A549 (cell line): ENCODE measurements around the gene RPL37A. TPM values are rescaled to one million over a fixed set of nuclear protein-coding genes. Genes with fewer than 3 reads are reported as not detected.

Experiments
- ATAC-seq, 2 experiments: fragments of 200-7000 bp in 1 of 2; fragments of >200 bp in 1 of 2; cut with Nextera tagmentation in 1 of 2; cut with Tn5 transposase in 1 of 2; 3 replicates each; pipeline versions ENCODE4 v1.8.0 to v1.9.1; 2018 to 2020; ENCODE audit warnings: mild to moderate bottlenecking in 1 of 2, moderate library complexity in 1 of 2
- CTCF ChIA-PET: fragments of 300-600 bp; sonication (Branson Sonifier 250); formaldehyde crosslinking; extraction: SDS; loops from one replicate; lab custom pipeline; 2021; ENCODE audit warnings: antibody characterized with exemption, inconsistent platforms; lab: Yijun Ruan, JAX
- POLR2A ChIA-PET: fragments of 350-600 bp; formaldehyde crosslinking; extraction: SDS; loops from one replicate; lab custom pipeline; 2021; ENCODE audit warnings: antibody characterized with exemption, inconsistent platforms; lab: Yijun Ruan, JAX
- DNase-seq, 2 experiments: peaks; one replicate each; pipeline versions ENCODE4 v3.0.0 to v3.0.0-alpha.2; 2011 to 2016; ENCODE audit warnings: low read depth in 1 of 2, low spot score in 1 of 2
- FAIRE-seq: peaks from 2 replicates; lab custom pipeline; 2011; peaks lifted over from hg19 to GRCh38; lab: Jason Lieb, UNC
- H3K27ac ChIP-seq, 2 experiments: fragments of >200 bp; sonication (Bioruptor Twin); formaldehyde crosslinking; 3 replicates each; pipeline ENCODE4 v1.5.1; 2016 to 2017
- H3K4me1 ChIP-seq: fragments of >200 bp; sonication (Bioruptor Twin); formaldehyde crosslinking; 3 replicates; pipeline ENCODE4 v1.6.1; 2016
- H3K4me2 ChIP-seq: fragments of >200 bp; sonication (Bioruptor Twin); formaldehyde crosslinking; 3 replicates; pipeline ENCODE4 v1.6.1; 2016
- H3K4me3 ChIP-seq: fragments of >200 bp; sonication (Bioruptor Twin); formaldehyde crosslinking; 3 replicates; pipeline ENCODE4 v1.5.1; 2016
- H3K9me3 ChIP-seq: fragments of >200 bp; sonication (Bioruptor Twin); formaldehyde crosslinking; 3 replicates; pipeline ENCODE4 v1.6.1; 2016
- BHLHE40 ChIP-seq: IDR thresholded peaks from 2 replicates; pipeline ENCODE4 v1.6.1; 2012; ENCODE audit warnings: low read depth, low read length, inconsistent platforms
- CEBPB ChIP-seq, 2 experiments: fragments of >200 bp in 1 of 2; sonication (Bioruptor Twin) in 1 of 2; formaldehyde crosslinking in 1 of 2; IDR thresholded peaks; 2 replicates each; pipeline ENCODE4 v1.6.1; 2012 to 2016
- CHD2 ChIP-seq: fragments of 150-350 bp; IDR thresholded peaks from 2 replicates; pipeline ENCODE4 v1.6.1; 2014; ENCODE audit warnings: low read length; ENCODE audit not compliant: partially characterized antibody
- EHMT2 ChIP-seq: fragments of 200-600 bp; sonication (generic); IDR thresholded peaks from 2 replicates; pipeline ENCODE4 v1.6.1; 2016; ENCODE audit warnings: antibody characterized with exemption, low read depth, mild to moderate bottlenecking, moderate library complexity
- ESRRA ChIP-seq: fragments of 150-350 bp; IDR thresholded peaks from 2 replicates; pipeline ENCODE4 v1.6.1; 2014; ENCODE audit warnings: mild to moderate bottlenecking, low read length, borderline replicate concordance
- FOSB ChIP-seq: fragments of 250-450 bp; sonication (Bioruptor Pico); IDR thresholded peaks from 2 replicates; pipeline ENCODE4 v1.5.0; 2020; ENCODE audit warnings: mild to moderate bottlenecking, moderate library complexity
- HDAC2 ChIP-seq: fragments of 200-600 bp; sonication (generic); IDR thresholded peaks from 2 replicates; pipeline ENCODE4 v1.6.1; 2016
- HOXA7 ChIP-seq: fragments of 250-450 bp; sonication (Bioruptor Pico); IDR thresholded peaks from 2 replicates; pipeline ENCODE4 v1.5.0; 2020; ENCODE audit warnings: mild to moderate bottlenecking, moderate library complexity
- HOXB5 ChIP-seq: fragments of 250-450 bp; sonication (Bioruptor Pico); IDR thresholded peaks from 2 replicates; pipeline ENCODE4 v1.5.0; 2020; ENCODE audit warnings: mild to moderate bottlenecking, moderate library complexity
- MAFK ChIP-seq: fragments of 450-650 bp; IDR thresholded peaks from 2 replicates; pipeline ENCODE4 v1.6.1; 2014; ENCODE audit not compliant: partially characterized antibody
- MAZ ChIP-seq: fragments of 150-350 bp; IDR thresholded peaks from 2 replicates; pipeline ENCODE4 v1.6.1; 2014; ENCODE audit warnings: antibody characterized with exemption, low read depth, low read length, borderline replicate concordance
- NR3C1 ChIP-seq: fragments of >200 bp; sonication (Bioruptor Twin); formaldehyde crosslinking; IDR thresholded peaks from 3 replicates; pipeline ENCODE4 v1.6.1; 2017
- PHF8 ChIP-seq: fragments of 200-600 bp; sonication (generic); IDR thresholded peaks from 2 replicates; pipeline ENCODE4 v1.6.1; 2016; ENCODE audit warnings: low read depth, mild to moderate bottlenecking, antibody characterized with exemption, moderate library complexity, borderline replicate concordance
- POLR2A ChIP-seq: IDR thresholded peaks from 2 replicates; pipeline ENCODE4 v1.6.1; 2012; ENCODE audit warnings: mild to moderate bottlenecking, low read length
- RARB ChIP-seq: fragments of 250-450 bp; sonication (Bioruptor Pico); IDR thresholded peaks from 2 replicates; pipeline ENCODE4 v1.8.0; 2021; ENCODE audit warnings: mild to moderate bottlenecking, moderate library complexity
- RFX5 ChIP-seq: fragments of 450-650 bp; IDR thresholded peaks from 2 replicates; pipeline ENCODE4 v1.7.1; 2014; ENCODE audit warnings: antibody characterized with exemption, mild to moderate bottlenecking, moderate library complexity
- SMC3 ChIP-seq: fragments of >200 bp; sonication (Bioruptor Twin); formaldehyde crosslinking; IDR thresholded peaks from 3 replicates; pipeline ENCODE4 v1.6.1; 2018; ENCODE audit warnings: inconsistent platforms
- TP53 ChIP-seq: fragments of 250-450 bp; sonication (Bioruptor Pico); IDR thresholded peaks from 2 replicates; pipeline ENCODE4 v1.5.0; 2021; ENCODE audit warnings: mild to moderate bottlenecking, moderate library complexity
- ZC3H11A ChIP-seq: fragments of 450-650 bp; IDR thresholded peaks from 2 replicates; pipeline ENCODE4 v1.6.1; 2014; ENCODE audit warnings: antibody characterized with exemption, mild to moderate bottlenecking
- ZNF302 ChIP-seq: fragments of 250-450 bp; sonication (Bioruptor Pico); IDR thresholded peaks from 2 replicates; pipeline ENCODE4 v1.9.0; 2021; ENCODE audit warnings: inconsistent platforms, mild to moderate bottlenecking, moderate library complexity
- ZSCAN20 ChIP-seq: fragments of 250-450 bp; sonication (Bioruptor Pico); IDR thresholded peaks from 2 replicates; pipeline ENCODE4 v1.8.0; 2022; ENCODE audit warnings: mild to moderate bottlenecking, moderate library complexity
- WGBS: methylation state at CpG from one replicate; pipeline ENCODE4 v1.1.6; 2017; ENCODE audit errors: missing lambda C conversion rate; 5-methylcytosine and 5-hydroxymethylcytosine counted together
- polyA plus RNA-seq, 4 experiments: library from polyadenylated mRNA; depleted of rRNA in 3 of 4; stranded (reverse); fragments of >200 nt; fragmentation: RNase III in 1 of 4; extraction: RNeasy Plus Mini Kit Qiagen cat#74134 plus additional on column Dnase treatment in 1 of 4; gene quantifications; 2 replicates in 3 of 4; 3 replicates in 1 of 4; pipeline ENCODE4 v1.2.3, GENCODE V29; 2011 to 2017
- TF ChIP-seq, protein P1 (sequence below): IDR thresholded peaks from 2 replicates; pipeline ENCODE4 v1.6.1; 2012; ENCODE audit warnings: low read depth, borderline replicate concordance
- TF ChIP-seq, protein P2 (sequence below): fragments of >200 bp; sonication (Bioruptor Twin); formaldehyde crosslinking; IDR thresholded peaks from 3 replicates; pipeline ENCODE4 v1.6.1; 2016

Gene RPL37A
- polyA plus RNA-seq, 2 of the 4 experiments (the other 2 are of a cell fraction): 4,046 to 4,381 TPM

GRCh38 chr2:216453955-216454614, 44.6 kb upstream of the RPL37A start (continued):
- TF ChIP-seq HOXA7: no peak

DNA sequence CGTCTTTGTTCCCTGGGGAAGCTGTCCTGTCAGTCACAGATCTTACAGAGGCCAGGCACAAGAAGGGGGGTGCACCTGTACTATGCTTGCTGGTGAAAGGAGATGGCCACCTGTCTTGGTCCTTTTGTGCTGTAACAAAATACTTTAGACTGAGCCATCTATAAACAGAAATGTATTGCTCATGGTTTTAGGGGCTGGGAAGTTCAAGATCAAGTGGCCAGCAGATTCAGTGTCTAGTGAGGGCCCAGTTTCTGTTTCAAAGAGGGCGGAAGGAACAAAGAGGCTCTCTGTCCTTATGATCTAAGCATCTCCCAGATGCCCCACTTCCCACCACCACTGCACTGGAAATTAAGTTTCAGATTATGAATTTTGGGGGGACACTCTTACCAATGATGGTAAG, 35.5 kb upstream of the RPL37A start:
- POLR2A ChIA-PET: no interaction called here
- DNase-seq: no peak
- TF ChIP-seq, protein P1, sequence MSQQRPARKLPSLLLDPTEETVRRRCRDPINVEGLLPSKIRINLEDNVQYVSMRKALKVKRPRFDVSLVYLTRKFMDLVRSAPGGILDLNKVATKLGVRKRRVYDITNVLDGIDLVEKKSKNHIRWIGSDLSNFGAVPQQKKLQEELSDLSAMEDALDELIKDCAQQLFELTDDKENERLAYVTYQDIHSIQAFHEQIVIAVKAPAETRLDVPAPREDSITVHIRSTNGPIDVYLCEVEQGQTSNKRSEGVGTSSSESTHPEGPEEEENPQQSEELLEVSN: no peak
- TF ChIP-seq, protein P2, sequence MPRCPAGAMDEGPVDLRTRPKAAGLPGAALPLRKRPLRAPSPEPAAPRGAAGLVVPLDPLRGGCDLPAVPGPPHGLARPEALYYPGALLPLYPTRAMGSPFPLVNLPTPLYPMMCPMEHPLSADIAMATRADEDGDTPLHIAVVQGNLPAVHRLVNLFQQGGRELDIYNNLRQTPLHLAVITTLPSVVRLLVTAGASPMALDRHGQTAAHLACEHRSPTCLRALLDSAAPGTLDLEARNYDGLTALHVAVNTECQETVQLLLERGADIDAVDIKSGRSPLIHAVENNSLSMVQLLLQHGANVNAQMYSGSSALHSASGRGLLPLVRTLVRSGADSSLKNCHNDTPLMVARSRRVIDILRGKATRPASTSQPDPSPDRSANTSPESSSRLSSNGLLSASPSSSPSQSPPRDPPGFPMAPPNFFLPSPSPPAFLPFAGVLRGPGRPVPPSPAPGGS: no peak
- TF ChIP-seq ESRRA: no peak
- TF ChIP-seq MAFK: no peak
- no peak for TF ChIP-seq SMC3
- no peak for TF ChIP-seq EHMT2
- TF ChIP-seq FOSB (CRISPR knock-in tag): no peak
- no peak for TF ChIP-seq RARB (CRISPR knock-in tag)
- no peak for TF ChIP-seq MAZ
- TF ChIP-seq ZSCAN20 (CRISPR knock-in tag): no peak
- 84% methylated on average over 2 of the region's 2 CpGs for WGBS
- H3K4me3 ChIP-seq: no peak overlapping the region
- no peak for ATAC-seq
- no peaks in the 10 kb centered on the region for H3K9me3 ChIP-seq
- H3K27ac ChIP-seq: no peak overlapping the region
- CTCF ChIA-PET: interaction anchor here (0.6 kb wide), 1 partner anchor 200 kb away, joined by 3 read pairs; no protein-coding TSS in a partner anchor
- H3K4me1 ChIP-seq: no peaks in the 10 kb centered on the region
- no peak for FAIRE-seq
- no peak overlapping the region for H3K4me2 ChIP-seq

GRCh38 chr2:216464104-216464720, 34.4 kb upstream of the RPL37A start:
- no peaks in the 10 kb centered on the region for H3K4me1 ChIP-seq
- ATAC-seq (no peak), DNase-seq (no peak), FAIRE-seq (no peak)
- 87% methylated on average over 6 of the region's 6 CpGs for WGBS
- ChIA-PET POLR2A (no interaction called here), CTCF (interaction anchor here (1.2 to 1.3 kb wide), 2 partner anchors 11 to 25 kb away, joined by 3 read pairs; no protein-coding TSS in a partner anchor)
- H3K27ac ChIP-seq: no peak overlapping the region
- no peak overlapping the region for H3K4me3 ChIP-seq
- no peak overlapping the region for H3K4me2 ChIP-seq
- TF ChIP-seq ZNF302 (CRISPR knock-in tag) (no peak), NR3C1 (no peak), PHF8 (no peak), POLR2A (no peak), CHD2 (no peak), EHMT2 (no peak), FOSB (CRISPR knock-in tag) (no peak), SMC3 (no peak), ZC3H11A (no peak), CEBPB (IDR thresholded peaks at IDR 0.05) (no peak), BHLHE40 (no peak), TP53 (CRISPR knock-in tag) (no peak), HOXB5 (CRISPR knock-in tag) (no peak), MAFK (no peak), RFX5 (no peak), HDAC2 (no peak)
- no peaks in the 10 kb centered on the region for H3K9me3 ChIP-seq
